Measurements from ENCODE around the gene TIMM22. TPM values are rescaled to one million over a fixed set of nuclear protein-coding genes. Genes with fewer than 3 reads are reported as not detected.
"Not testable (repeated sequence)": the region's sequence is repeated elsewhere in the genome, so short reads cannot be mapped to it uniquely, and the experiment has no call there.

TIMM22 gene
- 13.6 and 15.0 TPM in 2 replicates for total RNA-seq

GRCh38 chr17:996554-997344 is at the start of gene TIMM22:
Gene TIMM22, plus strand, starts transcription at chr17:997129. Its CDS starts 14 bp downstream, at chr17:997143.
- DNase-seq (ENCODE audit: low spot score) = peak; percentile 91
- H3K4me3 Mint-ChIP-seq (ENCODE audit: low read depth) = peak within 1 kb of the TSS; percentile 95
- peaks cover 28% of the 10 kb centered on the region for H3K36me3 Mint-ChIP-seq (ENCODE audit: low read depth)
- peaks cover 24% of the 10 kb centered on the region for H3K9me3 Mint-ChIP-seq
- peaks cover 11% of the 10 kb centered on the region for H3K4me1 Mint-ChIP-seq (ENCODE audit: low read depth)
- peak within 1 kb of the TSS; percentile 95 for H3K27ac Mint-ChIP-seq
- no peaks in the 10 kb centered on the region for H3K27me3 Mint-ChIP-seq (ENCODE audit: low read depth)
- intact Hi-C loops (cut with micrococcal nuclease) = loop anchor here (1.0 to 5.0 kb wide), 3 partner anchors 15 to 215 kb away; no protein-coding TSS in a partner anchor

GRCh38 chr17:948284-948852 is 48.6 kb upstream of the TIMM22 start:
- H3K27me3 Mint-ChIP-seq (ENCODE audit: low read depth) = peaks cover 5% of the 10 kb centered on the region
- no peak overlapping the region for H3K4me3 Mint-ChIP-seq (ENCODE audit: low read depth)
- H3K9me3 Mint-ChIP-seq = no peaks in the 10 kb centered on the region
- intact Hi-C loops (cut with micrococcal nuclease) = no loop called here
- no peak overlapping the region for H3K27ac Mint-ChIP-seq
- no peak for DNase-seq (ENCODE audit: low spot score)
- no peaks in the 10 kb centered on the region for H3K36me3 Mint-ChIP-seq (ENCODE audit: low read depth)
- H3K4me1 Mint-ChIP-seq (ENCODE audit: low read depth) = no peaks in the 10 kb centered on the region

GRCh38 chr17:949623-950303 is 47.2 kb upstream of the TIMM22 start:
- Mint-ChIP-seq H3K36me3 (ENCODE audit: low read depth) (no peaks in the 10 kb centered on the region), H3K27ac (no peak overlapping the region), H3K4me3 (ENCODE audit: low read depth) (no peak overlapping the region), H3K27me3 (ENCODE audit: low read depth) (peaks cover 5% of the 10 kb centered on the region), H3K4me1 (ENCODE audit: low read depth) (no peaks in the 10 kb centered on the region), H3K9me3 (no peaks in the 10 kb centered on the region)
- DNase-seq (ENCODE audit: low spot score) = no peak
- intact Hi-C loops (cut with micrococcal nuclease) = no loop called here

GRCh38 chr17:951325-952132 is 45.4 kb upstream of the TIMM22 start:
- intact Hi-C loops (cut with micrococcal nuclease) = no loop called here
- H3K9me3 Mint-ChIP-seq = no peaks in the 10 kb centered on the region
- no peaks in the 10 kb centered on the region for H3K4me1 Mint-ChIP-seq (ENCODE audit: low read depth)
- H3K36me3 Mint-ChIP-seq (ENCODE audit: low read depth) = no peaks in the 10 kb centered on the region
- peaks cover 5% of the 10 kb centered on the region for H3K27me3 Mint-ChIP-seq (ENCODE audit: low read depth)
- no peak for DNase-seq (ENCODE audit: low spot score)
- H3K4me3 Mint-ChIP-seq (ENCODE audit: low read depth) = no peak overlapping the region
- H3K27ac Mint-ChIP-seq = no peak overlapping the region

- H3K36me3 Mint-ChIP-seq (ENCODE audit: low read depth); H3K27me3 Mint-ChIP-seq (ENCODE audit: low read depth); H3K4me3 Mint-ChIP-seq (ENCODE audit: low read depth); H3K4me1 Mint-ChIP-seq (ENCODE audit: low read depth); H3K27ac Mint-ChIP-seq; H3K9me3 Mint-ChIP-seq; DNase-seq (ENCODE audit: low spot score); intact Hi-C loops (cut with micrococcal nuclease): not testable (repeated sequence)
Measured at GRCh38 chr17:952592-952991, 44.3 kb upstream of the TIMM22 start.

- Mint-ChIP-seq H3K4me3 (ENCODE audit: low read depth) (no peak overlapping the region), H3K27me3 (ENCODE audit: low read depth) (peaks cover 5% of the 10 kb centered on the region), H3K9me3 (no peaks in the 10 kb centered on the region), H3K4me1 (ENCODE audit: low read depth) (no peaks in the 10 kb centered on the region), H3K36me3 (ENCODE audit: low read depth) (no peaks in the 10 kb centered on the region), H3K27ac (no peak overlapping the region)
- DNase-seq (ENCODE audit: low spot score) = no peak
- intact Hi-C loops (cut with micrococcal nuclease) = no loop called here
Measured at GRCh38 chr17:953767-954166, 43.2 kb upstream of the TIMM22 start.

- Mint-ChIP-seq H3K36me3 (ENCODE audit: low read depth) (no peaks in the 10 kb centered on the region), H3K4me3 (ENCODE audit: low read depth) (no peak overlapping the region), H3K27ac (no peak overlapping the region), H3K27me3 (ENCODE audit: low read depth) (peaks cover 5% of the 10 kb centered on the region), H3K4me1 (ENCODE audit: low read depth) (no peaks in the 10 kb centered on the region), H3K9me3 (no peaks in the 10 kb centered on the region)
- DNase-seq (ENCODE audit: low spot score) = no peak
- intact Hi-C loops (cut with micrococcal nuclease) = no loop called here
Measured at GRCh38 chr17:954431-955164, 42.3 kb upstream of the TIMM22 start.

- Mint-ChIP-seq H3K4me1 (ENCODE audit: low read depth) (no peaks in the 10 kb centered on the region), H3K9me3 (no peaks in the 10 kb centered on the region), H3K27me3 (ENCODE audit: low read depth) (no peaks in the 10 kb centered on the region), H3K4me3 (ENCODE audit: low read depth) (no peak overlapping the region), H3K36me3 (ENCODE audit: low read depth) (no peaks in the 10 kb centered on the region), H3K27ac (no peak overlapping the region)
- DNase-seq (ENCODE audit: low spot score) = no peak
- intact Hi-C loops (cut with micrococcal nuclease) = no loop called here
Measured at GRCh38 chr17:956905-957304, 40.0 kb upstream of the TIMM22 start.

- no peak for DNase-seq (ENCODE audit: low spot score)
- no peaks in the 10 kb centered on the region for H3K4me1 Mint-ChIP-seq (ENCODE audit: low read depth)
- H3K27ac Mint-ChIP-seq = no peak overlapping the region
- no peaks in the 10 kb centered on the region for H3K9me3 Mint-ChIP-seq
- no peaks in the 10 kb centered on the region for H3K36me3 Mint-ChIP-seq (ENCODE audit: low read depth)
- no peak overlapping the region for H3K4me3 Mint-ChIP-seq (ENCODE audit: low read depth)
- H3K27me3 Mint-ChIP-seq (ENCODE audit: low read depth) = no peaks in the 10 kb centered on the region
- intact Hi-C loops (cut with micrococcal nuclease) = no loop called here
Measured at GRCh38 chr17:957856-958421, 39.0 kb upstream of the TIMM22 start.

GRCh38 chr17:958712-959451 is 38.0 kb upstream of the TIMM22 start:
- no peak overlapping the region for H3K4me3 Mint-ChIP-seq (ENCODE audit: low read depth)
- H3K9me3 Mint-ChIP-seq = no peaks in the 10 kb centered on the region
- H3K36me3 Mint-ChIP-seq (ENCODE audit: low read depth) = no peaks in the 10 kb centered on the region
- no peak for DNase-seq (ENCODE audit: low spot score)
- H3K27me3 Mint-ChIP-seq (ENCODE audit: low read depth) = no peaks in the 10 kb centered on the region
- H3K4me1 Mint-ChIP-seq (ENCODE audit: low read depth) = no peaks in the 10 kb centered on the region
- intact Hi-C loops (cut with micrococcal nuclease) = no loop called here
- H3K27ac Mint-ChIP-seq = no peak overlapping the region

GRCh38 chr17:962166-962565 is 34.8 kb upstream of the TIMM22 start:
- intact Hi-C loops (cut with micrococcal nuclease) = no loop called here
- H3K4me1 Mint-ChIP-seq (ENCODE audit: low read depth) = no peaks in the 10 kb centered on the region
- no peak for DNase-seq (ENCODE audit: low spot score)
- no peak overlapping the region for H3K4me3 Mint-ChIP-seq (ENCODE audit: low read depth)
- H3K9me3 Mint-ChIP-seq = no peaks in the 10 kb centered on the region
- H3K27ac Mint-ChIP-seq = no peak overlapping the region
- H3K27me3 Mint-ChIP-seq (ENCODE audit: low read depth) = peaks cover 10% of the 10 kb centered on the region
- no peaks in the 10 kb centered on the region for H3K36me3 Mint-ChIP-seq (ENCODE audit: low read depth)

Measured in activated T-helper 2 cell treated with anti-CD3 and anti-CD28 coated beads, Interferon-gamma antibody, Interleukin-2, Interleukin-4, amounts not matched to agents 10 μg/mL and 5 μg/mL and 100 μg/mL, durations not matched to agents 14 hours and 24 hours and 36 hours (primary cell).